A673 (cell line): Measurements from ENCODE around the gene PLAA. TPM values are rescaled to one million over a fixed set of nuclear protein-coding genes. Genes with fewer than 3 reads are reported as not detected.
A peak's percentile ranks its signal among the peaks of the same experiment; 100 is the strongest.

ENCODE experiments used
- BruUV-seq: library from RNA; stranded (reverse); fragments of 400-500 nt; replicated peaks from 2 replicates; lab custom pipeline; 2021; lab: Mats Ljungman, UMichigan
- CTCF ChIA-PET: fragments of 300-600 bp; sonication (Branson Sonifier 250); formaldehyde crosslinking; loops from one replicate; lab custom pipeline; 2022; ENCODE audit warnings: antibody characterized with exemption; lab: Charles Lee
- POLR2A ChIA-PET: fragments of 300-600 bp; sonication (Branson Sonifier 250); formaldehyde crosslinking; loops from one replicate; lab custom pipeline; 2022; ENCODE audit warnings: antibody characterized with exemption; ENCODE audit not compliant: low non-redundant PET; lab: Charles Lee
- DNase-seq: peaks from one replicate; pipeline ENCODE4 v3.0.0-alpha.2; 2015; ENCODE audit warnings: low spot score
- H3K27ac ChIP-seq: fragments of 200-600 bp; sonication (generic); 2 replicates; pipeline ENCODE4 v1.5.1; 2016; ENCODE audit warnings: mixed run types, low read depth, mild to moderate bottlenecking, mixed read lengths, antibody characterized with exemption, low read length; ENCODE audit not compliant: poor library complexity, severe bottlenecking
- H3K27me3 ChIP-seq: fragments of 200-600 bp; sonication (generic); replicated peaks from 2 replicates; pipeline ENCODE4 v1.6.1; 2017; ENCODE audit warnings: mixed run types, low read depth, mild to moderate bottlenecking, mixed read lengths, antibody characterized with exemption, low read length; ENCODE audit not compliant: insufficient read depth, poor library complexity
- H3K36me3 ChIP-seq: fragments of 200-600 bp; sonication (generic); 2 replicates; pipeline ENCODE4 v1.6.1; 2016; ENCODE audit warnings: mixed run types, mild to moderate bottlenecking, mixed read lengths, antibody characterized with exemption, low read length; ENCODE audit not compliant: insufficient read depth, poor library complexity, severe bottlenecking
- H3K4me1 ChIP-seq: fragments of 200-600 bp; sonication (generic); 2 replicates; pipeline ENCODE4 v1.6.1; 2017; ENCODE audit warnings: mixed run types, mild to moderate bottlenecking, mixed read lengths, antibody characterized with exemption, low read length; ENCODE audit not compliant: insufficient read depth, poor library complexity, severe bottlenecking
- H3K4me3 ChIP-seq: fragments of 200-600 bp; sonication (generic); 2 replicates; pipeline ENCODE4 v1.5.1; 2016; ENCODE audit warnings: low read depth, mixed run types, mild to moderate bottlenecking, mixed read lengths, low read length; ENCODE audit not compliant: poor library complexity, severe bottlenecking
- H3K9me3 ChIP-seq: fragments of 200-600 bp; sonication (generic); 2 replicates; pipeline ENCODE4 v1.6.1; 2016; ENCODE audit warnings: mixed run types, low read depth, mild to moderate bottlenecking, mixed read lengths, antibody characterized with exemption, low read length; ENCODE audit not compliant: poor library complexity, severe bottlenecking
- CTCF ChIP-seq: fragments of 300-800, 200-600 bp; sonication (generic); conservative IDR thresholded peaks from 2 replicates; pipeline ENCODE4 v1.5.1; 2017; ENCODE audit warnings: low read depth, mild to moderate bottlenecking, antibody characterized with exemption, low read length, moderate library complexity, mixed read lengths
- EZH2 ChIP-seq: fragments of 200-600 bp; sonication (generic); IDR thresholded peaks from 2 replicates; pipeline ENCODE4 v1.6.1; 2017; ENCODE audit warnings: borderline replicate concordance, low read depth, mild to moderate bottlenecking, mixed read lengths, antibody characterized with exemption, low read length; ENCODE audit not compliant: poor library complexity, severe bottlenecking
- intact Hi-C: fragments of 100-400 bp; cut with micrococcal nuclease; formaldehyde crosslinking; loops from one replicate; pipeline ENCODE4 v1.10.0; 2022; ENCODE audit not compliant: unreplicated experiment
- total RNA-seq: library from RNA; stranded (reverse); gene quantifications from 2 replicates; pipeline ENCODE4 v1.2.3, GENCODE V29; 2021

Gene PLAA
- total RNA-seq, 1 experiment from 2014 or later, result 36.4 TPM

- CTCF ChIA-PET, result no interaction called here
- no TSS peak for BruUV-seq
- intact Hi-C loops, result loop anchor here (10.0 kb wide), 1 partner anchor 1007 kb away; no protein-coding TSS in a partner anchor
- Histone ChIP-seq H3K27ac (no peak overlapping the region), H3K4me1 (no peaks in the 10 kb centered on the region), H3K27me3 (no peaks in the 10 kb centered on the region), H3K36me3 (no peaks in the 10 kb centered on the region), H3K4me3 (no peak overlapping the region), H3K9me3 (no peaks in the 10 kb centered on the region)
- POLR2A ChIA-PET, result no interaction called here
- DNase-seq, result no peak
- TF ChIP-seq CTCF (no peak), EZH2 (no peak)
These were observed 24.7 kb upstream of the PLAA start for GRCh38 chr9:26971721-26972120.

GRCh38 chr9:26956860-26957233, 9.8 kb upstream of the PLAA start:
- Histone ChIP-seq H3K4me1 (peaks cover 6% of the 10 kb centered on the region), H3K27ac (peak overlapping the region; percentile 77), H3K36me3 (no peaks in the 10 kb centered on the region), H3K9me3 (no peaks in the 10 kb centered on the region), H3K4me3 (peak overlapping the region; percentile 61), H3K27me3 (no peaks in the 10 kb centered on the region)
- ChIA-PET CTCF (no interaction called here), POLR2A (no interaction called here)
- DNase-seq, result no peak
- no TSS peak for BruUV-seq
- intact Hi-C loops, result no loop called here
- TF ChIP-seq CTCF (no peak), EZH2 (no peak)

- CTCF ChIA-PET, result no interaction called here
- BruUV-seq, result TSS peak; percentile 63
These were observed 9.1 kb upstream of the PLAA start, which contains the start of gene IFT74 for GRCh38 chr9:26955921-26956859. TSS of gene IFT74 (plus strand) at chr9:26956412. CDS start at chr9:26961968, 5,556 bp downstream.

More at GRCh38 chr9:26955921-26956859, 9.1 kb upstream of the PLAA start, which contains the start of gene IFT74:
- Histone ChIP-seq H3K27ac (peak within 1 kb of the TSS; percentile 77), H3K4me1 (peaks cover 6% of the 10 kb centered on the region), H3K9me3 (no peaks in the 10 kb centered on the region), H3K4me3 (peak within 1 kb of the TSS; percentile 61), H3K36me3 (no peaks in the 10 kb centered on the region), H3K27me3 (no peaks in the 10 kb centered on the region)
- DNase-seq, result peak; percentile 95
- POLR2A ChIA-PET, result interaction anchor here (0.5 kb wide), 1 partner anchor 15 kb away, joined by 3 read pairs; no protein-coding TSS in a partner anchor
- intact Hi-C loops, result no loop called here
- no peak for TF ChIP-seq EZH2
- TF ChIP-seq CTCF, result no peak
